DMS53 (cell line): ENCODE results near the gene RARG.
A peak's percentile ranks its signal among the peaks of the same experiment; 100 is the strongest.
"Not testable (repeated sequence)": the region's sequence is repeated elsewhere in the genome, so short reads cannot be mapped to it uniquely, and the experiment has no call there.

Experiments used
- DNase-seq: peaks from one replicate; lab custom pipeline; 2025; lab: John Stamatoyannopoulos, UW

RARG gene

GRCh38 chr12:53208435-53208834 is 23.6 kb downstream of the RARG start:
- DNase-seq: no peak

- no peak for DNase-seq
These were observed 25.0 kb downstream of the RARG start, which contains the start of gene ITGB7 for GRCh38 chr12:53207042-53207441. ITGB7 (minus strand) TSS chr12:53207251; CDS start chr12:53200443, 6,808 bp downstream.

GRCh38 chr12:53205747-53206419 is 26.1 kb downstream of the RARG start:
- DNase-seq: no peak

GRCh38 chr12:53204351-53204750 is 27.7 kb downstream of the RARG start:
- DNase-seq: no peak

GRCh38 chr12:53202316-53202715 is 29.7 kb downstream of the RARG start:
- not testable (repeated sequence) for DNase-seq

DNA sequence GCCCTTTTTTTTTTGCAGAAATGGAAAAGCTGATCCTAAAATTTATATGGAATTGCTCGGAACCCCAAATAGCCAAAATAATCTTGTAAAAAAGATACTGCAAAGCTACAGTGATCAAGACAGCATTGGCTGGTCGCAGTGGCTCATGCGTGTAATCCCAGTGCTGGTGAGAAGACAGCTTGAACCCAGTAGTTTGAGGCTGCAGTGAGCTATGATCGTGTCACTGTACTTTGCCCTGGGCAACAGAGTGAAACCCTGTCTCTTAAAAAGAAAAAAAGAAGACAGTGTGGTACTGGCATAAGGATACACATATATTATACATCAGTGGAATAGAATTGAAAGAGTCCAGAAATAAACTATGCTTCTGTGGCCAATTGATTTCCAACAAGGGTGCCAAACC is 30.4 kb downstream of the RARG start:
- DNase-seq: no peak

DNA sequence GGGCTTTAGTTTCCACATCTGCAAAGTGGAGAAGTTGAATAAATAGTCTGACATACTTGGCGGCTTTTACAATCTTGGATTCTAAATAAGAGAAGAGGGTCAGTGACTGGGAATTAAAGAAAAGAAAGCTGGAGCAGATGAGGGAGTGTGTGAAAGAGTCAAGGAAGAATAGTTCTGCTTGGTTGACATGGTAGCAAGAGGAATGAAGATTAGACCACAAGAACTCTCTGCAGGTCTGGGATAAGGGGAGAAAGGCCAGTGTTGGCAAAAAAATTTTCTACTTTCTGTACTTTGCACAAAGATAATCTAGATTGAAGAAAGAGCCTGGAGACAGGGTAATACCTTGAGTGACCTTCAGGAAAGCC is 30.9 kb downstream of the RARG start:
- no peak for DNase-seq

DNA sequence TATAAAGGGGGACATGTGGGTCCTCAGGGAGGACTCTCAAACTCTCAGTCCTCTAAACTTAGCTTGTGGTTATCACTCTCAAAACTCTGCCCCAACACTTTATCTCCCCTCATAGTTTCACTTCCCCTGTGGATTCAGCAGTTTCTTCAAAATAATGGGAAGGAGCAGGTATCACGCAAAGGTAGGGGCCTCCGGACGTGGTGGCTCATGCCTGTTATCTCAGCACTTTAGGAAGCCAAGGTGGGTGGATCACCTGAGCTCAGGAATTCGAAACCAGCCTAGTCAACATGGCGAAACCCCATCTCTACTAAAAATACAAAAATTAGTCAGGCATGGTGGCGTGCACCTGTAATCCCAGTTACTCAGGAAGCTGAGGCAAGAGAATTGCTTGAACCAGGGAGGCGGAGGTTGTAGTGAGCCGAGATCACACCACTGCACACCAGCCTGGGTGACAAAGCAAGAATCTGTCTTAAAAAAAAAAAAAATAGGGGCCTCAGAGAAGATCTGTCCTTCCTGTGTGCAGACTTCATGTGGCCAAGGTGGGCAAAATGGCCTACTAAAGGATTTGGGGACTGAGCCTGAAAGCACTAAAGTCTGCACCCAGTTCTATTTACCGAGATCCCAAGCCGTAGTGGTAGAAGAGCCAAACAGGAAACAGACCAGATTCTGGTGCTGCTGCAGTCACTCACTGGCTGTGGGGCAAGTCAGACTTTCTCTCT is 31.4 kb downstream of the RARG start:
- no peak for DNase-seq

DNA sequence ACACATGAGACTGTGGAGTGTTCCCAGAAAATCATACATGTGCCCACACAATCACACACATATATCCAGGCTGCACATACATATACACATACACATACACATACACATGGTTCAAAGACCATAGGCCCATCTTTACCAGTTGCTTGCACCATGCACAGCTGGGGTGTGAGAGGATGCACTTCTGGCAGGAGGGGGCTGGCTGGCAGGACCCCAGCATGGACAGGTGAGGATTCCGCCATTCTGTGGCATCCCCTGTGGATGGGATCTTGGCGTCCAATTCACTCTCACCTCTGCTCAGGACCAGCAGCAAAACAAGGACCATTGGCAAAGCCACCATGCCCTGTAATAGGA is 31.9 kb downstream of the RARG start:
- DNase-seq: no peak

- DNase-seq: no peak
These were observed 32.3 kb downstream of the RARG start for GRCh38 chr12:53199700-53200099.

DNA sequence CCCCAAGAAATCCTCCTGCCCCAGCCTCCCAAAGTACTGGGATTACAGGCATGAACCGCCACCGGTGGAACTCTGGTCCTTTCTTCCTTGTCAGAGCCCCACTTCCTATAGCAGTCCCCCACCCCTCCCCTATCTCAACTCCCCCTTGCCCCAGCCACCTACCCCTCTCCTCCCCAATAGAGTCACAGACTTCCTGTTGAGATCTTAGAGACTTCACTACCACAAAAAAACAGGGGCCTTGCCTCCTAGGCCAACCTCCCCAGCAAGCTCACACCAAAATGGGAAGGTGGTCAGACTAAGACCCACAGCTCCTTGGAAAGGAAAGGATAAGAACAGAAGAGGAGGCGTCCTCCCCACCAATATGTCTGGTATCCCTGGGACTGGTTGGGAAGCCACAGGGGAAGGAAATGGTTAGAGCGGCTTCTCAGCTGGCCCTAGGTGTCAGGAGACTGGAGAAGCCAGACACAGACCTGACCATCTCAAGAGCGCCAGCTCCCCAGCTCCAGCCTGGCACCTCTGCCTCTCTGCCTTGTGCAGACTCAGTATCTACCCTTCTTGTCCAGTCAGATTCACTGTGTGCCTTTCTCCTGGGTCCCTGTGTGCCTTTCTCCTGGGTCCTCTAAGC is 33.4 kb downstream of the RARG start:
- peak; percentile 65 for DNase-seq

DNA sequence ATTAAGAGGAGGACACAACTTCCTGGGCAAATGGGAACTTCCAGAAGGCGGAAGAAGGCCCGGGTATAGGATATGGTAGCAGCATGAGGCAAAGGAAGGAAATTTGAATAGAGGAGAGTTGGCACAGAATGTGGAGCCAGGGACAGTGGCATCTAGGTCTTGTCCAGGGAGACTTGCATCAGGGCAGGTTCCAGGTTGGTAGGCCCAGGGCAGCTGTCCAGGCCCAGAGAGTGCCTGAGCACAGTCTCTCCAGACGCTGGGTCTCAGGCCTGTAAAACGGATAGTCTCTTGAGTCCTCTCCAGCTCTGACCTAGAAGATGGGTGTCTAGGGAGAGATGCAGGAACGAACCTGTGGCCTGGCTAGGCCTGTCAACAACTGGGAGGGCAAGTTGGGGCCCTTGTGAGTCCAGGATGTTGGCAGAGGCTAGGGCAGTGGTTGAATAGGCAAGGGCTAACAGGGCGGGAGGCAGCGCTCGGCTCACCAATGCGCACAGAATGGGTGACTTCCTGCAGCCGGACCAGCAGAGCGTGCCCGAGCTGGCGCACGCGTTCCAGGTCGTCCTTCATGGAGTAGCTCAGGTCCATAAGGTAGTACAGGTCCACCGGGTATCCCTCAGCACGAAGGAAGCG is 34.9 kb downstream of the RARG start:
- peak; percentile 95 for DNase-seq

DNA sequence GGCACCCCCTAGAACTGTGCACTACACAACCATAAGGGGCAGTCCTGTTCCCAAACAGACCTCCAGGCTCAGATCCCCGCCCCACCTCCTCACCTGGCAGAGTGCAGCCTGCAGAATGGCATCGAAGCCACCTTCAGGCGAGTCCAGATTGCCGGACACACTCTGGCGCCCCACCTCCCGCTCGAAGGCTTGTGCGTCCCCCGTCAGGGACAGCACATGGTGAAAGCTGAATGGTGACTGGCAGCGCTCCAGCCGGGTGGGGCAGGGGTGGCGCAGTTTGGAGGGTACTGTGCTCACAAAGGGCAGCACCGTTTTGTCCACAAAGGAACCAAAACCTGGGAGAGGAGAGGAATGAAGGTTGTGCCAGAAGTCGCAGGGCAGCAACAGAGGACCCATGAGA is 35.5 kb downstream of the RARG start:
- DNase-seq: no peak

- DNase-seq: no peak
These were observed 36.2 kb downstream of the RARG start for GRCh38 chr12:53195516-53196420.

GRCh38 chr12:53194973-53195372 is 37.0 kb downstream of the RARG start:
- DNase-seq: no peak

- no peak for DNase-seq
These were observed 37.9 kb downstream of the RARG start for GRCh38 chr12:53193985-53194716.

DNA sequence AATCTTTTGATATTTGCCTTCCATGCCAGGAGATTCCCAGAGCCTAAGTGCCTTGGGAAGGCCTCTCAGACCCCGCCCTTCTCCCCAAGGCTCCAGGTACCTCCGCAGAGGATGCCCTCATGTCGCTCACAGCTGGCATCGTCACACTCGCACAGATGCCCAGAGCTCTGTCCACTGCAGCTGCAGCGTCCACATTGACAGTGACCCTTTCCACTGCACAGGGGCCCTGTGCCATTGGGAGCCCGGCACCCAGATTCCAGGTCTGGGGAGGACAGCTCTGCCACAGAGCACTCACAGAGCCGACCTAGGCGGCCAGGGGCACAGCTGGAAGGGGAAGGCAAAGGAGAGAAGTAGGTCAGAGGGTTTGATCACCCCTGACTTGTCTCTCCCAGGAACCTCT is 39.0 kb downstream of the RARG start:
- DNase-seq: no peak

DNA sequence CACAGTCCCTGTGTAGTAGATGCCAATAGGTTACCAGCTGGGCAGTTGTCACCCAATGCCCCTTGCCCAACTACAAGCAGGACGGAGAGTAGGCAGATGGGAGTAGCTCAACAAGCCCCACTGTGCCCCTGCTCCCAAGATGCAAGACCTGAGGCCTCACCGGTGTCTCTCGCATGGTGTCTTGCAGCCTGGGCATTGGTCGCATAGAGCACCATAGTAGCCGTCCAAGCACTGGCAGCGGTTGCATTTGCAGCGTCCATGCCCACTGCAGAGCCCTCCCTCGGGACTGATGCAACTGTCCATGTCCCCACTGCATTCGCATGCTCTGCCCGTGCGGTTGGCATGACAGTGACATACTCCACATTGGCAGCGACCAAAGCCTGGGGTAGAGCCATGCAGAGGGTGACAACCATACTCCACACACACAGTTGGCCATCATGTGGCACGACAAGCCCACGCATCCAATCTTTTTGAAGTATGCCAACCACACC is 39.4 kb downstream of the RARG start:
- DNase-seq: no peak

- no peak for DNase-seq
These were observed 40.0 kb downstream of the RARG start for GRCh38 chr12:53191885-53192530.

DNA sequence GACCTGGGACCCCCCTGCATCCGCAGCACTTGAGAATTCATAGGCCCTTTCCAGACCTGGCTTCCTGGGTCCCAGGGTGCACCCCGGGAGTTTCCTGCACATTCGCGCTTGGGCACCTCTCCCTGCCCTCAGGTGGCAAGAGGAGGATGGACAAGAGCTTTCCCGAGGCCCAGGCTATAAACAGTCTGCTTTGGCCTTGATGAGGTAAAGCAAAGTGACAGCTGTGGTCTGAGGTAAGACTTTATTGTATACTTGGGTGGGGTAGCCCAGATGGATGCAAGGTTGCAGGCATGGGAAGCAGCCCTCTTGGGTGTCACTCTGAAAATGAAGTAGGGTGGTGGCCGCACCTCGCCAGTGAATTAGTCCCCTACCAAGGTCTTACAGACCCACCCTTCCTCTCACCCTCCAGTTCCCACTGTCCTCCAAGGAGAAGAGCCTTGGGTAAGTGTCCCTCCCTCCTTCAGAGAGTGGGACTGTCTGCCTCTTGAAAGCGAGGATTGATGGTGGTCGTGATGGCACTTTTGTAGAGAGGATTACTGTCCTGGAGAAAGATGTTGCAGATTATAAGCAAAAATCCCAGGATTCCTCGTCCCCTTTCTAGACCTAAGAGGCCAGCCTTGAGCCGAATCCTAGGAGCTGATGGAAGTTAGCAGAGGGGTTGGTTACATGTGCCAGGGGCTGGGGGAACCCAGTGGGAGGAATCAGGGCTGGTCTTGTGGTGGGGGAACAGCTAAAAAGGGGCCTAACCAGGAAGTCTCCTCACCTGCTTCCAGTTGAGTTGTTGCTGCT is 40.7 kb downstream of the RARG start:
- no peak for DNase-seq
